GM06990 (cell line): ENCODE results near the gene ZNF433.

Experiments
- DNase-seq: peaks from one replicate; pipeline ENCODE4 v3.0.0-alpha.2; 2011; ENCODE audit not compliant: insufficient read length; ENCODE audit errors: extremely low read depth
- H3K27me3 ChIP-seq: replicated peaks from 2 replicates; pipeline ENCODE4 v1.6.0; 2011; ENCODE audit warnings: low read length; ENCODE audit not compliant: control insufficient read depth, insufficient read depth
- H3K36me3 ChIP-seq: 2 replicates; pipeline ENCODE4 v1.5.1; 2011; ENCODE audit warnings: low read length; ENCODE audit not compliant: control insufficient read depth, insufficient read depth
- H3K4me3 ChIP-seq: replicated peaks from 2 replicates; pipeline ENCODE4 v1.5.1; 2011; ENCODE audit warnings: low read depth, mild to moderate bottlenecking, control low read depth, low read length
- TF ChIP-seq, protein P1 (sequence below): IDR thresholded peaks from 2 replicates; pipeline ENCODE4 v1.5.1; 2011; ENCODE audit warnings: low read length, control low read depth, mild to moderate bottlenecking, inconsistent platforms; ENCODE audit not compliant: insufficient read depth, poor library complexity, severe bottlenecking

ZNF433 gene

DNA sequence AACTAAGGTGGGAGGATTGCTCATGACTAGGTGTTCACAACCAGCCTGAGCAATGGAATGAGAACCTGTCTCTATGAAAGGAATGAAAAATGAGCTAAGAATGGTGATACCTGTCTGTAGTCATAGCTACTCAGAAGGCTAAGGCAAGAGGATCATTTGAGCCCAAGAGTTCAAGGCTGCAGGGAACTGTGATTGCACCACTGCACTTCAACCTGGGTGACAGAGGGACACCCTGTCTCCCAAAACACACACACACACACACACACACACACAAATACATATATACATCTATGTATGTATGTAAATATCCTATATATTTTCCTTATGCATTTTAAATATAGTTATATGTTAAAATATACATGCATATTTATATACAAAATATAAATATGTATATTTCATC lies 7.4 kb upstream of the ZNF433 start:
- TF ChIP-seq, protein P1, sequence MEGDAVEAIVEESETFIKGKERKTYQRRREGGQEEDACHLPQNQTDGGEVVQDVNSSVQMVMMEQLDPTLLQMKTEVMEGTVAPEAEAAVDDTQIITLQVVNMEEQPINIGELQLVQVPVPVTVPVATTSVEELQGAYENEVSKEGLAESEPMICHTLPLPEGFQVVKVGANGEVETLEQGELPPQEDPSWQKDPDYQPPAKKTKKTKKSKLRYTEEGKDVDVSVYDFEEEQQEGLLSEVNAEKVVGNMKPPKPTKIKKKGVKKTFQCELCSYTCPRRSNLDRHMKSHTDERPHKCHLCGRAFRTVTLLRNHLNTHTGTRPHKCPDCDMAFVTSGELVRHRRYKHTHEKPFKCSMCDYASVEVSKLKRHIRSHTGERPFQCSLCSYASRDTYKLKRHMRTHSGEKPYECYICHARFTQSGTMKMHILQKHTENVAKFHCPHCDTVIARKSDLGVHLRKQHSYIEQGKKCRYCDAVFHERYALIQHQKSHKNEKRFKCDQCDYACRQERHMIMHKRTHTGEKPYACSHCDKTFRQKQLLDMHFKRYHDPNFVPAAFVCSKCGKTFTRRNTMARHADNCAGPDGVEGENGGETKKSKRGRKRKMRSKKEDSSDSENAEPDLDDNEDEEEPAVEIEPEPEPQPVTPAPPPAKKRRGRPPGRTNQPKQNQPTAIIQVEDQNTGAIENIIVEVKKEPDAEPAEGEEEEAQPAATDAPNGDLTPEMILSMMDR, result no peak
- Histone ChIP-seq H3K36me3 (no peaks in the 10 kb centered on the region), H3K4me3 (no peak overlapping the region), H3K27me3 (no peaks in the 10 kb centered on the region)
- DNase-seq, result no peak

DNA sequence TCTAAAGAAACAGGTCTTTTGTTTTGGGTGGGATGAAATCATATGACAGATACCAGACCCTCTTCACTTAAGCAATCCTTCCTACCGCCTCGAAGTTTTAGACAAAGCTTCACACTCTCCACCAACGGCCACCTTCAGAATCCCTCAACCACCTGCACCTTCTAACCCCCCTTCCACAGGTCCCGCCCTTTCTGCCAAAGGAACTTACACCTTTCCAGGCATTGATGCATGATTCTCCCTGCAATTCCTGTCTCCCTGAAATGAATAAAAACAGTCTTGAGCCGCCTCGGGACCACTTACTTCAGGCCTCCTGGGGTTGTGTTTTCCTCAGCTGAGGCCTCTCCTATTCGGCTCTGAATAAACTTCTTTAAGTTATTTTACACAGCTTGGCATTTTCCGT lies 859 bp downstream of the ZNF433 start:
- no peaks in the 10 kb centered on the region for H3K27me3 ChIP-seq
- TF ChIP-seq, protein P1, result no peak
- H3K36me3 ChIP-seq, result no peaks in the 10 kb centered on the region
- peak overlapping the region; percentile 89 for H3K4me3 ChIP-seq
- DNase-seq, result no peak

DNA sequence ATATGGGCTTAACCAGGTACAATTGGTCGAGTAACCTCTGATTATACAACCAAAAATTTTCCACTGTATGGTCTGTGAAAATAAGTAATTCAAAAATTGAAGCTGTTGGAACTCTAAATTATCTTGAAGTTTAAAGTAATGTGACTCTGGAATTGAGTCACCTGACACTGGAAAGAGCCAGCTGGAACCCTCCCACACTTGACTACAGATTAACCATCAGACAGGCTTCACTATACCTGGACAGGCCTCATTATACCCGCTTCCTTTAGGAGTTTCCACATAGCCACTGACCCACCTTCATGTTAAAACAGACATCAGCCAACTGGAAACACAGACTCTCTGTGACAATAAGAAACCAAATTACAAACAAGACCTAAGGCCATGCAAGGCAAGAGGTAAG lies 1.3 kb downstream of the ZNF433 start:
- Histone ChIP-seq H3K36me3 (no peaks in the 10 kb centered on the region), H3K27me3 (no peaks in the 10 kb centered on the region), H3K4me3 (no peak overlapping the region)
- DNase-seq, result no peak
- TF ChIP-seq, protein P1, result no peak

DNA sequence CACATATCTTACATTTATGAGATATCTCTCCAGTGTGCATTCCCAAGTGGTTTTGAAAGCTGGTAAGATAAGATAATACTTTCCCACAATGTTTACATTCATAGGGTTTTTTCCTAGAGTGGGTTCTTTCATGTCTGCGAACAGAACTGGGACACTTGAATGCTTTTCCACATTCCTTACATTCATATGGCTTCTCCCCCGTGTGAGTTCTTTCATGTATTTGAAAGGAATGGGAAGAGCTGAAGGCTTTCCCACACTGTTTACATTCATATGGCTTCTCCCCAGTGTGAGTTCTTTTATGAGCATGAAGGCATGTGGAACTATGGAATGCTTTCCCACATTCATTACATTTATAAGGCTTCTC lies 19.7 kb downstream of the ZNF433 start:
- TF ChIP-seq, protein P1, result no peak
- H3K4me3 ChIP-seq, result no peak overlapping the region
- no peak for DNase-seq
- peaks cover 1% of the 10 kb centered on the region for H3K36me3 ChIP-seq
- H3K27me3 ChIP-seq, result no peaks in the 10 kb centered on the region

DNA sequence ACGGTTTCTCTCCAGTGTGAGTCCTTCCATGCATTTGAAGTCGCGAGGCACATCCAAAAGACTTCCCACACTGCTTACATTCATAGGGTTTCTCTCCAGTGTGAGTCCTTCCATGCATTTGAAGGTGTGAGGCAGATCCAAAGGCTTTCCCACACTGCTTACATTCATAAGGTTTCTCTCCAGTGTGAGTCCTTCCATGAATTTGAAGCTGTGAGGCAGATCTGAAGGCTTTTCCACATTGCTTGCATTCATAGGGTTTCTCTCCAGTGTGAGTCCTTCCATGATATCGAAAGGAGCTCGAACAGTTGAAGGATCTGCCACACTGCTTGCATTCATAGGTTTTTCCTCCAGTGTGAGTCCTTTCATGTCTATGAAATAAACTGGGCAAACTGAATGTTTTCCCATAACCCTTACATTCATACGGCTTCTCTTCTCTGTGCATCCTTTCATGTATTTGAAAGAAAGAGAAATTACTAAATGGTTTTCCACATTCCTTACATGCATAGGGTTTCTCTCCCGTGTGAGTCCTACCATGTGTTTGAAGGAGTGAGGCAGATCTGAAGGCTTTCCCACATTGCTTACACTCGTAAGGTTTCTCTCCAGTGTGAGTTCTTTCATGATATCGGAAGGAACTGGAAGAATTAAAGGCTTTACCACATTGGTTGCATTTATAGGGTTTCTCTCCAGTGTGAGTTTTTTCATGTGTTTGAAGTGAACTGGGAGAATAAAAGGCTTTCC lies 20.3 kb downstream of the ZNF433 start:
- no peak for DNase-seq
- TF ChIP-seq, protein P1, result no peak
- H3K36me3 ChIP-seq, result peaks cover 1% of the 10 kb centered on the region
- no peaks in the 10 kb centered on the region for H3K27me3 ChIP-seq
- no peak overlapping the region for H3K4me3 ChIP-seq
